Astrocyte (in vitro differentiated cells and primary cell): ENCODE data around the gene E2F1. TPM values are rescaled to one million over a fixed set of nuclear protein-coding genes. Genes with fewer than 3 reads are reported as not detected.

Experiments
- DNase-seq: peaks from one replicate; pipeline ENCODE4 v3.0.0-alpha.2; 2010; ENCODE audit warnings: low read depth
- FAIRE-seq: peaks from 2 replicates; lab custom pipeline; 2011; peaks lifted over from hg19 to GRCh38; lab: Jason Lieb, UNC
- H2AFZ ChIP-seq: 2 replicates; pipeline ENCODE4 v1.6.0; 2012; ENCODE audit warnings: low read depth, low read length, inconsistent platforms
- H3K27ac ChIP-seq: 2 replicates; pipeline ENCODE4 v1.5.1; 2011; ENCODE audit warnings: low read depth, low read length, inconsistent platforms
- H3K27me3 ChIP-seq: 2 replicates; pipeline ENCODE4 v1.6.0; 2011; ENCODE audit warnings: low read length, inconsistent platforms; ENCODE audit not compliant: insufficient read depth
- H3K36me3 ChIP-seq: 2 replicates; pipeline ENCODE4 v1.5.1; 2011; ENCODE audit warnings: low read length, inconsistent platforms; ENCODE audit not compliant: insufficient read depth
- H3K4me1 ChIP-seq: 2 replicates; pipeline ENCODE4 v1.5.1; 2011; ENCODE audit warnings: low read length, inconsistent platforms; ENCODE audit not compliant: insufficient read depth
- H3K4me2 ChIP-seq: 2 replicates; pipeline ENCODE4 v1.6.0; 2012; ENCODE audit warnings: low read length, inconsistent platforms
- H3K4me3 ChIP-seq: 2 replicates; pipeline ENCODE4 v1.5.1; 2011; ENCODE audit warnings: low read depth, mild to moderate bottlenecking, low read length, inconsistent platforms; ENCODE audit not compliant: insufficient read depth
- H3K79me2 ChIP-seq: 2 replicates; pipeline ENCODE4 v1.6.0; 2012; ENCODE audit warnings: mild to moderate bottlenecking, low read length, inconsistent platforms; ENCODE audit not compliant: insufficient read depth
- H3K9ac ChIP-seq: 2 replicates; pipeline ENCODE4 v1.6.0; 2012; ENCODE audit warnings: mild to moderate bottlenecking, low read length, inconsistent platforms
- H3K9me3 ChIP-seq: 2 replicates; pipeline ENCODE4 v1.5.1; 2012; ENCODE audit warnings: low read depth, mild to moderate bottlenecking, low read length, inconsistent platforms; ENCODE audit not compliant: insufficient read depth
- H4K20me1 ChIP-seq: 2 replicates; pipeline ENCODE4 v1.6.0; 2012; ENCODE audit warnings: low read length, inconsistent platforms; ENCODE audit not compliant: insufficient read depth
- H3K27ac Mint-ChIP-seq: one replicate; pipeline ENCODE4 v1.8.0; 2021; ENCODE audit warnings: mild to moderate bottlenecking, mixed read lengths; ENCODE audit not compliant: unreplicated experiment
- H3K27me3 Mint-ChIP-seq: one replicate; pipeline ENCODE4 v1.8.0; 2021; ENCODE audit warnings: low read depth, mixed read lengths; ENCODE audit not compliant: unreplicated experiment
- H3K36me3 Mint-ChIP-seq: one replicate; pipeline ENCODE4 v1.8.0; 2021; ENCODE audit warnings: low read depth, mixed read lengths; ENCODE audit not compliant: unreplicated experiment
- H3K4me1 Mint-ChIP-seq: one replicate; pipeline ENCODE4 v1.8.0; 2021; ENCODE audit warnings: low read depth, mixed read lengths; ENCODE audit not compliant: unreplicated experiment
- H3K4me3 Mint-ChIP-seq: one replicate; pipeline ENCODE4 v1.8.0; 2021; ENCODE audit warnings: mild to moderate bottlenecking, moderate library complexity, mixed read lengths; ENCODE audit not compliant: unreplicated experiment
- H3K9me3 Mint-ChIP-seq: one replicate; pipeline ENCODE4 v1.8.0; 2021; ENCODE audit warnings: mild to moderate bottlenecking, mixed read lengths; ENCODE audit not compliant: unreplicated experiment
- CTCF ChIP-seq: IDR thresholded peaks from 2 replicates; pipeline ENCODE4 v1.5.1; 2011; ENCODE audit warnings: low read depth, mild to moderate bottlenecking, inconsistent platforms, low read length, moderate library complexity; ENCODE audit not compliant: insufficient read depth
- EZH2 ChIP-seq: IDR thresholded peaks from 2 replicates; pipeline ENCODE4 v1.6.1; 2012; ENCODE audit warnings: mild to moderate bottlenecking, low read length, inconsistent platforms; ENCODE audit not compliant: insufficient read depth
- total RNA-seq: library from RNA; stranded (reverse); gene quantifications from 2 replicates; pipeline ENCODE4 v1.2.1, GENCODE V29; 2021

Gene E2F1
- total RNA-seq, 1 donor from 2014 or later = 2.3 TPM

GRCh38 chr20:33732166-33732970 lies 46.2 kb upstream of the E2F1 start:
- no peaks in the 10 kb centered on the region for H3K36me3 ChIP-seq
- H3K9ac ChIP-seq = peak overlapping the region; percentile 70
- DNase-seq (peak; percentile 55), FAIRE-seq (no peak)
- Mint-ChIP-seq H3K27ac (peak overlapping the region; percentile 62), H3K4me3 (peak overlapping the region; percentile 79), H3K9me3 (peaks cover 8% of the 10 kb centered on the region), H3K36me3 (peaks cover 7% of the 10 kb centered on the region), H3K27me3 (peaks cover 2% of the 10 kb centered on the region), H3K4me1 (peaks cover 12% of the 10 kb centered on the region)
- H3K4me2 ChIP-seq = peak overlapping the region; percentile 95
- H3K9me3 ChIP-seq = peaks cover 4% of the 10 kb centered on the region
- H3K79me2 ChIP-seq = no peaks in the 10 kb centered on the region
- peak overlapping the region; percentile 81 for H3K4me3 ChIP-seq
- TF ChIP-seq CTCF (no peak), EZH2 (no peak)
- H3K27me3 ChIP-seq = no peaks in the 10 kb centered on the region
- H3K27ac ChIP-seq = peak overlapping the region; percentile 12
- H3K4me1 ChIP-seq = peaks cover 9% of the 10 kb centered on the region
- no peaks in the 10 kb centered on the region for H4K20me1 ChIP-seq
- H2AFZ ChIP-seq = peak overlapping the region; percentile 97

GRCh38 chr20:33731693-33732165 lies 45.5 kb upstream of the E2F1 start, which contains the start of gene ZNF341:
ZNF341 (plus strand) TSS chr20:33731996; CDS start chr20:33732022, 26 bp downstream.
- H3K9me3 ChIP-seq = peaks cover 2% of the 10 kb centered on the region

More at GRCh38 chr20:33731693-33732165, 45.5 kb upstream of the E2F1 start, which contains the start of gene ZNF341:
- H3K4me2 ChIP-seq = peak within 1 kb of the TSS; percentile 95
- H3K79me2 ChIP-seq = no peaks in the 10 kb centered on the region
- peak within 1 kb of the TSS; percentile 70 for H3K9ac ChIP-seq
- H3K27ac ChIP-seq = peak within 1 kb of the TSS; percentile 42
- peaks cover 9% of the 10 kb centered on the region for H3K4me1 ChIP-seq
- peaks cover 7% of the 10 kb centered on the region for H3K36me3 Mint-ChIP-seq
- peak within 1 kb of the TSS; percentile 92 for H3K27ac Mint-ChIP-seq
- no peaks in the 10 kb centered on the region for H3K36me3 ChIP-seq
- H2AFZ ChIP-seq = peak within 1 kb of the TSS; percentile 97
- H3K27me3 Mint-ChIP-seq = peaks cover 2% of the 10 kb centered on the region
- H3K27me3 ChIP-seq = no peaks in the 10 kb centered on the region
- H3K4me1 Mint-ChIP-seq = peaks cover 12% of the 10 kb centered on the region
- H3K4me3 ChIP-seq = peak within 1 kb of the TSS; percentile 81
- no peak for FAIRE-seq
- TF ChIP-seq EZH2 (no peak), CTCF (peak; percentile 45)
- peaks cover 5% of the 10 kb centered on the region for H3K9me3 Mint-ChIP-seq
- H4K20me1 ChIP-seq = no peaks in the 10 kb centered on the region
- H3K4me3 Mint-ChIP-seq = peak within 1 kb of the TSS; percentile 87
- DNase-seq = no peak
